ENCODE data around the gene LATS1. TPM values are rescaled to one million over a fixed set of nuclear protein-coding genes. Genes with fewer than 3 reads are reported as not detected.
"Not testable (repeated sequence)": the region's sequence is repeated elsewhere in the genome, so short reads cannot be mapped to it uniquely, and the experiment has no call there.

The LATS1 gene
- total RNA-seq, 1 experiment from 2014 or later = 39.6 TPM

GRCh38 chr6:149751239-149751638, 33.3 kb upstream of the LATS1 start:
- Histone ChIP-seq H3K27ac (ENCODE audit: low read depth, low read length, poor library complexity, severe bottlenecking) (no peak overlapping the region), H3K4me3 (ENCODE audit: low read depth, low read length, poor library complexity, severe bottlenecking) (peak overlapping the region; percentile 88), H3K9me3 (ENCODE audit: low read depth, low read length, poor library complexity, severe bottlenecking) (no peaks in the 10 kb centered on the region), H3K36me3 (ENCODE audit: insufficient read depth, low read length, poor library complexity, severe bottlenecking) (no peaks in the 10 kb centered on the region), H3K27me3 (replicated peaks; ENCODE audit: insufficient read depth, low read depth, low read length, poor library complexity) (no peaks in the 10 kb centered on the region), H3K4me1 (ENCODE audit: insufficient read depth, low read length, poor library complexity, severe bottlenecking) (peaks cover 5% of the 10 kb centered on the region)
- TF ChIP-seq CTCF (conservative IDR thresholded peaks at IDR 0.05; ENCODE audit: low read depth, low read length) (no peak), EZH2 (IDR thresholded peaks at IDR 0.05; ENCODE audit: borderline replicate concordance, low read depth, low read length, poor library complexity, severe bottlenecking) (no peak)
- no peak for DNase-seq (ENCODE audit: low spot score)
- no TSS peak for BruUV-seq (replicated peaks)
- POLR2A ChIA-PET (ENCODE audit: low non-redundant PET) = no interaction called here
- intact Hi-C loops (cut with micrococcal nuclease; ENCODE audit: unreplicated experiment) = no loop called here
- CTCF ChIA-PET = no interaction called here

DNA sequence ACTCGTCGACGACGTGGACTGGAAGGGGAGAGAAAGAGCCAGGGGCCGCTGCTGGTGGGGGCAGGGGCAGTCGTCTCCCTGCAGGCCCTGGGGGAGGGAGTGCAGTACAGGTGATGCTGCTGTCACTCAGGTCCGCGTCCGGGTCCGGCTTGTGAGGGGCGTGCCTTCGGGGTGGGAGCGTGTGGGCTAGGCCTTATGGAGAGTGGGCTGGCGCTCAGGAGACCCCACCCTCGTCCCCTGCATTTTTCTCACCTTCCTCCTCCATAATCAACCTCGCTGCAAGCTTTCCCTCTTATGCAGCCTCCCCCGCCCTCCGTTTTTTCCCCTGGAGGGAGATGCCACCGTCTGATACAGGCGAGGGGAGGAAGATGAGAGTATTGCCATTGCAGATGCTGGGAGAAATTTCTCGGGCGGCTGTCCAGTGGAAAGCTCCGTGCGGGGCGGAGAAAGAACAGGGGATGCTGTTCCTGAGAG, 32.3 kb upstream of the LATS1 start:
- intact Hi-C loops (cut with micrococcal nuclease; ENCODE audit: unreplicated experiment) = no loop called here
- Histone ChIP-seq H3K4me3 (ENCODE audit: low read depth, low read length, poor library complexity, severe bottlenecking) (peak overlapping the region; percentile 88), H3K27me3 (replicated peaks; ENCODE audit: insufficient read depth, low read depth, low read length, poor library complexity) (no peaks in the 10 kb centered on the region), H3K27ac (ENCODE audit: low read depth, low read length, poor library complexity, severe bottlenecking) (peak overlapping the region; percentile 87), H3K4me1 (ENCODE audit: insufficient read depth, low read length, poor library complexity, severe bottlenecking) (peaks cover 10% of the 10 kb centered on the region), H3K36me3 (ENCODE audit: insufficient read depth, low read length, poor library complexity, severe bottlenecking) (no peaks in the 10 kb centered on the region), H3K9me3 (ENCODE audit: low read depth, low read length, poor library complexity, severe bottlenecking) (no peaks in the 10 kb centered on the region)
- CTCF ChIA-PET = no interaction called here
- TF ChIP-seq EZH2 (IDR thresholded peaks at IDR 0.05; ENCODE audit: borderline replicate concordance, low read depth, low read length, poor library complexity, severe bottlenecking) = no peak
- no peak for TF ChIP-seq CTCF (conservative IDR thresholded peaks at IDR 0.05; ENCODE audit: low read depth, low read length)
- BruUV-seq (replicated peaks) = no TSS peak
- POLR2A ChIA-PET (ENCODE audit: low non-redundant PET) = no interaction called here
- peak; percentile 58 for DNase-seq (ENCODE audit: low spot score)

DNA sequence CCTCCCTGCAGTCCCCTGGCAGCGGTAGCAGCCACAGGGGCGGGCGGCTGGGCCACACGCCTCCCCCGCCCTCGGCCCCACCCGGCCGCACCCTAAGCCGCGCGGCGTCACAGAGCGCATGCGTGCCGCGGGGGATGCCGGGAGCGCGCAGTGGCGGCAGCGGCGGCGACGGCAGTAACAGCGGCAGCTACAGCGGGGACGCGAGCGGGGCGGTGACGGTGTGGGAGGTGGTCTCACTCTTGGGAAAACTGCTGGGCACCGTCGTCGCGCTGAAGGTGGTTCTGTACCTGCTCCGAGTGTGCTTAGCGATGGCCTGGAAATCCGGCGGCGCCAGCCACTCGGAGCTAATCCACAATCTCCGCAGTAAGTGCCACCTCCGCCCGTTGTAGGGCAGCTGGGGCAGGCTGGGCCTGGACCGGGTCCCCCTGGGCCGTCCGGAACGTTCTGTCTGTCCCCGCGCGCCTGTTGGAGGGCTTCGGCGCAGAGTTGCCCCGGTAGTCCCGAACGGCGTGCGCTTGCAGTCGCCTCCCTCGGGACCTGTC, 31.8 kb upstream of the LATS1 start, which contains the start of gene PCMT1:
PCMT1 (plus strand) TSS at position 148 of the 542 bp plus-strand sequence; CDS start at position 309, 161 bp downstream.
- Histone ChIP-seq H3K4me1 (ENCODE audit: insufficient read depth, low read length, poor library complexity, severe bottlenecking) (peaks cover 13% of the 10 kb centered on the region), H3K9me3 (ENCODE audit: low read depth, low read length, poor library complexity, severe bottlenecking) (no peaks in the 10 kb centered on the region), H3K36me3 (ENCODE audit: insufficient read depth, low read length, poor library complexity, severe bottlenecking) (no peaks in the 10 kb centered on the region), H3K27me3 (replicated peaks; ENCODE audit: insufficient read depth, low read depth, low read length, poor library complexity) (no peaks in the 10 kb centered on the region), H3K4me3 (ENCODE audit: low read depth, low read length, poor library complexity, severe bottlenecking) (peak within 1 kb of the TSS; percentile 88), H3K27ac (ENCODE audit: low read depth, low read length, poor library complexity, severe bottlenecking) (peak within 1 kb of the TSS; percentile 87)
- ChIA-PET POLR2A (ENCODE audit: low non-redundant PET) (no interaction called here), CTCF (no interaction called here)
- intact Hi-C loops (cut with micrococcal nuclease; ENCODE audit: unreplicated experiment) = no loop called here
- no TSS peak for BruUV-seq (replicated peaks)
- TF ChIP-seq CTCF (conservative IDR thresholded peaks at IDR 0.05; ENCODE audit: low read depth, low read length) = no peak
- TF ChIP-seq EZH2 (IDR thresholded peaks at IDR 0.05; ENCODE audit: borderline replicate concordance, low read depth, low read length, poor library complexity, severe bottlenecking) = no peak
- DNase-seq (ENCODE audit: low spot score) = peak; percentile 96

- CTCF ChIA-PET = interaction anchor here (0.7 kb wide), 1 partner anchor 8 kb away, joined by 4 read pairs; no protein-coding TSS in a partner anchor
- H3K27me3 ChIP-seq (replicated peaks; ENCODE audit: insufficient read depth, low read depth, low read length, poor library complexity); POLR2A ChIA-PET (ENCODE audit: low non-redundant PET); BruUV-seq (replicated peaks); H3K36me3 ChIP-seq (ENCODE audit: insufficient read depth, low read length, poor library complexity, severe bottlenecking); DNase-seq (ENCODE audit: low spot score); intact Hi-C loops (cut with micrococcal nuclease; ENCODE audit: unreplicated experiment); H3K9me3 ChIP-seq (ENCODE audit: low read depth, low read length, poor library complexity, severe bottlenecking): not testable (repeated sequence)
- peaks cover 13% of the 10 kb centered on the region for H3K4me1 ChIP-seq (ENCODE audit: insufficient read depth, low read length, poor library complexity, severe bottlenecking)
- peak overlapping the region; percentile 88 for H3K4me3 ChIP-seq (ENCODE audit: low read depth, low read length, poor library complexity, severe bottlenecking)
- H3K27ac ChIP-seq (ENCODE audit: low read depth, low read length, poor library complexity, severe bottlenecking) = peak overlapping the region; percentile 87
Observed at GRCh38 chr6:149749082-149749593, 31.2 kb upstream of the LATS1 start.

Measured in A673 (cell line).